Muscle of arm (tissue), 12 donors: ENCODE measurements around the gene GALNT17. TPM values are rescaled to one million over a fixed set of nuclear protein-coding genes. Genes with fewer than 3 reads are reported as not detected.

Source experiments
- DNase-seq: peaks from one replicate; pipeline ENCODE4 v3.0.0-alpha.2; 2013
- polyA plus RNA-seq, 12 donors: library from polyadenylated mRNA; unstranded; fragments of 120-200 nt; gene quantifications; one replicate each; pipeline ENCODE4 v1.2.1, GENCODE V29; 2013; ENCODE audit not compliant: insufficient read length in 12 of 12

GALNT17 gene
- polyA plus RNA-seq, 12 donors: 22.7 to 40.4 (median 33.6) TPM; not detected in 1

DNA sequence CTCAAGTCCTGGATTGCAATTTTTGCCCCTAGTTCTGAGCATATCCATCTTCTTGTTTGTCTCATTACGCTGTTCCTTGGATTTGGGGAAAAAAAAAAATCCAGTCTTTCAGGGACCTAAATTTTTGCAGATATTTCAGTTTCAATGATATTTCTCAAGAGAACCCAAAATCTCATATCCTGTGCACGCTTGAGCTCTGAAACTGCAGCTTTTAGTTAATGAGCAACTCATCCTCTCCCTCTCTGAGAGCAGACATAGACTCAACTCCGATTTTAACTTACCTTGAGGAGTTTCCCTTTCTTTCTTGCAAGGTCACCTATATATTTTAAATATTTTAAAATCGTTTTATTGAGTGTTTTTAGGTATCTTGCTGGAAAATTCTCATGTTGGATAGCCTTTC, 200.3 kb downstream of the GALNT17 start:
- no peak for DNase-seq

DNA sequence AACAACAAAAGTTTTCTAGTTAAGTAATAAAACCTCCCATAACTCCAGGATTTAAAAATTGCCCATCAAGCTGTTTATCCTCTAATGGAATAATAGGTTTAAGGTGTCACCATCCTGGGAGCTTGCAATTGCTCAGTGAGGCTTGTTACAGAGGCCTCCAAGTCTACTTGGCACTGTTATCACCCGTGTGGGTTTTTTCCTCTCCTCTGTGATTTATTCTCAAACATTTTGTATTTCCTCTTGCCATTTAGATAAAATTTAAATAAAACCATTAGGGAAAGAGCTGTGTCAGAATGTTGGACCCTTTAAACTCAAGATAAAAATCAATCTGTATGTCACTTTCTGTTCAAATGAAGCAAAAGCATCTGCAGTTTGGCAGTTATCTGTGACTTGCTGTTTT, 202.6 kb downstream of the GALNT17 start:
- DNase-seq: no peak

DNA sequence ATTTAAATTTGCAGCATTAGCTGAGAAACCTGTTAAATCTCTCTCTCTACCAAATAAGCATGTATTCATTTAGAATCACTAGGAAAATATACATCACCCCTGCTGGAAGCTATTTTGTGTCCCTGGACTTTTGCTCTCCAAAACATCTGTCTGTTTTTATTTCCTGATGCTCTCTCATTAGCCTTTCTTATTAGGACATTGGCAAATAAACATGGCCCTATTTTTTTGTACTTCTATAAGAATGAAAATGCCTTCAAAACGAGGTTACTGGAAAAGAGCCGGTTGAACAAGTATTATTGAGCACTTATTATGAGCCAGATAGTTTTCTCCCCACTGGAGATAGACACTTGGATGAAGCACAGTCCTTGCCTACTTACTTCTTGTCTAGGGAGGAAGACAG, 206.9 kb downstream of the GALNT17 start:
- DNase-seq: no peak

DNA sequence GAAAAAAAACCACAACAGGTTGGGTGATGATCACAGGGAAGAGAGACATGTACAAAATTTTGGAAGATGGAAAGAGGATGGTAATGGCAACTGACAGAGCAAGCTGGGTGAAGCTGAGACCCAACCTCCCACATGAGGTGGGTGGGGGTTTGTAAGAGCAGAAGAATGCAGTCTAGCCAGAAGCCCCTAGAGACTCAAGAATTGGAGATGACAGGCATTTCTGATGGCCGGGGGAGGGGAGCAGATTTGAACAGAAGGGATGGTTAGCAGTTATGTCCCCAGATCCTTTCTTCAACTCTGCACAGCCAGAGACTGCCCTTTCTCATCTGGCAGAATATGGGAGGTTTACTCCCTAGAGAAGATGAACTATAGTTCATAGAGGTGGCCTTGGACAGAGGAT, 208.0 kb downstream of the GALNT17 start:
- no peak for DNase-seq

DNA sequence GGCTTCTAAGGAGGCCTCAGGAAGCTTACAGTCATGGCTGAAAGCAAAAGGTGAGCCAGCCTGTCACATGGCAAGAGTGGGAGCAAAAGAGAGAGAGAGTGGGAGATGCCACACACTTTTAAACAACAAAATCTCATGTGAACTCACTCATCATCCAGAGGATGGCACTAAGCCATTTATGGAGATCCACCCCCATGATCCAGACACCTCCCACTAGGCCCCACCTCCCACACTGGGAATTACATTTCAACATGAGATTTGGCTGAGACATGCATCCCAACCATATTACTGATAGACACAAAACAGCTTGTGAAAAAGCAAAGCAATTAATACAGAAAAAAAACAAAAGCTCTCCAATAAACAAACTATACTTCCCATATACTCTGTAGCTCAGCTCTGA, 210.3 kb downstream of the GALNT17 start:
- DNase-seq: no peak

DNA sequence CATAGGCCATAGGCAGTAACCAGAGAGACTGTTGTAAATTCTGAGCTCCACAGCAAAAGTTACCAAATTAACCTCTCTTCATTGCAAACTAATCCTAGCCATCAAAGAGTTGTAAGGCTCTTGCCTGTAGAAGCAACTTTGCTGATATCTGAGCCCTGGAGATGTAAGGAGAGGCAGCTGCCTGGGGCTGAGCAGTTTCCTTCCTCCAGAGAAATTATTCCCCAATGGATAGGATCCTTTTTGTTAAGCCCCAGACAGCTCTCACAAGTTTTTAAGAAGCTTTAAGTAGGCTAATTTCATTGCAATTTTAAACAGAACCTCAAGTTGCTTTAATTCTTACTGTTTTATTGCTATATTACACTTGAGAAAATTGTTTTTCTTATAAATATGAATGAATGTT, 211.1 kb downstream of the GALNT17 start:
- no peak for DNase-seq

DNA sequence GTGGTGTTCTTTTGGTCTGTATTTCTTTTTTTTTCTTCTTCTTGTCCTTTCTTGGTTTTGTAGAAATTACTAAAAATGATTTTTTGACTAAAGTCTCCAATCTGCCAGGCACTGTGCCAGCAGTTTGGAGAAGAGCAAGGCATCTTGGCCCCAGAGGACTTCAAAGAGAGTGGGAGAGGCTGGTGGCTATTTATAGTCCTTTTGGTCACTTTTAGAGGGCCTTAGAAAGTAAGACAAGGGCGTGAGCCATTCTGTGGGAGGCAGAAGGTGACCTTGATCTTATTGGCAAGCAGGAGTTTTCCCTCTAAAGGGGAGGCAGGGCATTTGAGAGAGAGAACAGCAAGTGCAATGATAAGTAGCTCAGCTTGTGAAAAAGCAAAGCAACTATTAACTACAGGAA, 211.9 kb downstream of the GALNT17 start:
- no peak for DNase-seq

DNA sequence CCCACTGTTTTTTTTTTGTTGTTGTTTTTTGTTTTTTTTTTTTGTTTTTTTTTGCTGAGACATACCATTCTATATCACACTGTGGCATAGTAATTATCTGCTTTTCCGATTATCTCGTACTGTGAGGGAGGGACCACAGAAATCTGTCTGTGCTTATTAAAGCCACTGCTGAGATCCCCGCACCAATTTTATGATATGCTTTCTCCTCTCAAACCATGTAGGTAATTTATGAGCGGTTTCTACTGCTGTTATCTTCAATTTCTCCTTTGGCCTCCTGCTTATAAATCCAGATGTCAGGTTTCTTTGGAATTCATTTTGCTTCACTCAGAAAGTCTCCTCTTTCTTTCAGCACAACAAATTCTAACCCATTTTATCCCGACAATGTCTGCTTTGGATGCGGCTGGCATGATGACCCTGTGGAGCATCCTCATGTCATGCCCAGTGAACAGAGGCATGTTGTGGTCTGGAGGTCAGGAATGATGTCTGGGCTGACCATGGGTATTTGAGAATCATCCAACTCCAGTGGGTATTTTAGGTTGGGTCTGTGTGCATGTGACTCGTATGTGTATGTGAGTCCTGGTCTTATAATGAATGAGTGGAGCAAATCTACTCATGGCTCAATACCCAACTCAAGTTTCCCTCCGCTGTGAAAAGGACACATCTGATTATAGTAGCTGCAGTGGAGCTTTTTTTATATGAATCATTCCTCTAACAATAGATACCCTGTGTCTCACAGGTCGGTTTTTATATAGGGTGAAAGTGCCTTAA, 213.4 kb downstream of the GALNT17 start:
- DNase-seq: no peak

DNA sequence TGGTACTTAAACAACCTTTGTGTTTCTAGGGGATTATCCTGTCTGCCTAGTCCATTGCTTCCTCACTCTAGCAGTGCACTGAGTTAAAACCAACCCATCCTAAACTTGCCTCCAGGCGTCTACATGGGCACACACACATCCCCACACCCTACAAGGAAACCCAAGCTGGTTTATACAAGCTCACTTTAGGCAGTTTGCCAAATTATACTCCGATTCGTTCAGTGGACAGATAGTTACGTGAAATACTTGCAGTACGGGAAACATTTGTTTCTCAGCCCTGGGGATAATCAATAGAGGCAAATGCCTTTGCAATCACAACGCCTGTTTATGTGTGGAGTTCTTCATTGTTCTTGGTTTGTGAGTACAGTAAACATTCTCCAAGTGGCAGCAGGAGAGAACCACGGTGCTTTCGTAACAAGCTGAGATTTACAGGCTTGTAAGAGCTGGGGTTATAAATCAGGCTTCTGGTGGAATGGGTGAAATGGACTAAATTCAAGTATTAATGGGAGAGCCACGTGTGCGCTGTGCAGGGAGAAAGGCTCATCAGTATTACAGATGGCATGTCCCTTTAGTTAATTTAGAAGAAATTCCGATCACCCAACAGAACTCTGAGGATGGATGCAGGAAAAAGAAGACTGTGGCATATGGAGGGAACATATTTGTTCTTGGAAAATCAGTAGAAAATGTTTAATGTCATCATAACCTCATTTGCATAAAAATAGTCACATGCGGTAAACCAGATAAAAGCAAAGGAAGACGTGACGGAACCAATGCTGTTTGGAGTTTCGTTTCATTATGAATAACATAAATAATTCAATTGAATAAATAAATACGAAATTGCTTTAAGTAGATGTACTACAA, 217.1 kb downstream of the GALNT17 start:
- DNase-seq: no peak

DNA sequence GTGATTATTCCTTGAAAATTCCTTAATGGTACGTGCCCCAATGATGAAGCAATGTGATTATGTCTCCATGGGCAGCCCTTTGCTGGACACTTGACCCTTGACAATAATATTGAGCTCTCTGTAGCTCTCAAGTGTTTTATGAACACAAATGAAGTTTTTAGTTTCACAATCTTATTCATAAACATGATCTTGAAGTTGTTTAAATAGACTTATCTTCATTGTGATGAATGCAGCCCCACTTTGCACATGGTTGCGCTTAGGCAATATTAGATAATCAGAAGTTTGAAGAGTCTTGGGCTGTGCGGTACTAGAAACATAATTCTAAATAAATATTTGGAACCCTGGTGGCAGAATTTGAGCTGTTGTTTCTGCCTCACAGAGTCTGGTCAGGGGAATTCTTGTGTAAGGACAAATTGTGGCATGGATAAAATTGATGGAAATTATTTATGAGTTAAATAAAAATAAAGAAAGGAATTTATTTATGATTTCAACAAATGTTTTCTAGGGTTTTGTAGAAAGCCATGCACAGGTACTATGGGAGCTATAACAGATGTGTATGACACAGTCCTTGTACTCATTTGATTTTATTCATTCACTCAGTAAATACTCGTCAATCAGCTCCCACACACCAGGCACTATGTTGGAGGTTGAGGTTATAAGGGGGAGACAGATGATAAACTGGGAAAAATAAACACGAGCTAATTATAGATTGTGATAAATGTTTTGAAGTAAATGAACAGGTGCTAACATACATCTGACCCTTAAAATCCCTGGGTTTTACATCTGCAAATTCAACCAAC, 217.9 kb downstream of the GALNT17 start:
- no peak for DNase-seq

DNA sequence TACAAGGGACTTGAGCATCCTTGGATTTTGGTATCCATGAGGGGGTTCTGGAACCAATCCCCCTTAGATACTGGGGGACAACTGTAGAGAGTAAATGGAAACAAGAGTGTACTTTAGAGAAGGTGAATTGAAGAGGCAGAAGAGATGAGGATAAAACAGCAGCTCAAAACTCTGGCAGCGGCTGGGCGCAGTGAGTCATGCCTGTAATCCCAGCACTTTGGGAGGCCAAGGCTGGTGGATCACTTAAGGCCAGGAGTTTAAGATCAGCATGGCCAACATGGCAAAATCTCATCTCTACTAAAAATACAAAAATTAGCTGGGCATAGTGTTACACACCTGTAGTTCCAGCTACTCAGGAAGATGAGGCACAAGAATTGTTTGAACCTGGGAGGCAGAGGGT, 218.7 kb downstream of the GALNT17 start:
- DNase-seq: no peak

DNA sequence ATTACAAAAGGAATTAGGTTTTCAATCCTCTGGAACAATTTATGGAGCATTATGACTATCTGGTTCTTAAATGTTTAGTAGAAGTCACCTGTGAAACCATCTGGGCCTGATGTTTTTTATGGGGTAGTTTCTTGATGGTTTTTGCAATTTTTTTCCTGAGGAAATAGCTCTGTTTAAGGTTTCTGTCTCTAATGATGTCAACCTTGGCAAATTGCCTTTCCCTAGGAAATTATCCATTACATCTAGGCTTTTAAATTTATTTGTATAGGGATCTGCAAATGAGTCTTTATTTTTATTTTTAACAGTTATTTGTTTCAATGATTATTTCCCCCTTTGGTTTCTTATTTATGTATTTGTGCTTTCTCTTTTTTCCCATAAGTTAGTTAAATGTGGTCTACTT, 222.8 kb downstream of the GALNT17 start:
- DNase-seq: peak; percentile 66

DNA sequence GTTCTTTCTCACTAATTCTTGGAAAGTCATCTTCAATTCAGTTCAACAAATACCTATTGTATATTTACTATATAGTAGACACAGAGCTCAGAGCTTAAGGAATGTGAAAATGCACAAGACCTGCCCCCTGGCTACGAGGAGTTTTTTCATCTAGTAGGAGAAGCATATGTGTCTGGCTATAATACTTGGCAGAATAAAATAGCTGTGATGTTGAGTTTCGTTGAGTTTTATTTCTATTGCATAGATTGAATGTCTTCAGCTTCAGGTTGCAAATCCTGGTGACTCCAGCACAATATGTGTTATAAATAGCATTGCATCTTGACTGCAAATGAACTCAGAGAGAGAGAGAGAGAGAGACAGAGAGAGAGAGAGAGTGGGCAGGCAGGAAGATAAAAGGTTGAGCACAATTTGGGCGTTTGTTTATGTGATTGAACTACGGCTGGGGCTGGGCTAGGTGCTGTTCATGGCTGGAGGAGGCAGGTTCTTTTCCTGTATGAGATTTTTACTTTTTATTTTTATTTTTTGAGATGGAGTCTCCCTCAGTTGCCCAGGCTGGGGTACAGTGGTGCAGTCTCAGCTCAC, 229.6 kb downstream of the GALNT17 start:
- no peak for DNase-seq

DNA sequence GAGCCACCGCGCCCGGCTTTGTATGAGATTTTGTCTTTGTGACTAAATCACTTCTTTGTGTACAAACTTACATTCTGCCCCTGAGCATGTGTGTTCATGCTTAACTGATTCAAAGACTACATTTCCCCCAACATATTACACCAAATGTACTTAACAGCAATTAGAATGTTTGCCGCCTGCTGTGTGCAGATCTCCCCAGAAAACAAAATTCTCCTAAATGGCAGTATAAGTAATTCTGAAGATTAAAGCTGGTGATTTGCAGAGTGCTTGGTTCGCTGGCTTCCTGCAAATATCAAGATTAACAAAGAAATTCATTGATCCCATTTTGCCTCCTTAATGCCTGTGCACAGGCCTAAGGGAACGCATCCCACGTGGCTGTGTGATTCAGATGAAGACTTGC, 230.3 kb downstream of the GALNT17 start:
- DNase-seq: no peak

DNA sequence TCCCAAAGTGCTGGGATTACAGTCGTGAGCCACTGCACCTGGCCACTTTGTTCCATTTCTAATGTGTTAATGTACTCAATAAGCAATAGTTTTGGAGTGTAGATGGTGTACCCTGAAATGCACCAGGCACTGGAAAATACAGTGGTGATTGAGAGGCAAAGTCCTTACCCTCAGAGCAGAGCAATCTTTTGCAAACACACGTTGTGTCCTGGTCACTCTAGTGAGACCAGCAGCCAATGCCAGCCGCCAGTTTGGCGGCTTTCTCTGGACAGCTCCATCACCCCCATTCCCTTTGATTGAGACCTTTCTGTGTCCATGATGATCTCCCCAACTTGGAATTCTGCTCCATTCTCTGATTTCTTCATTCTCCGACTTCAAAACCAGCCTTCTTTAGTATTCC, 231.3 kb downstream of the GALNT17 start:
- DNase-seq: no peak

DNA sequence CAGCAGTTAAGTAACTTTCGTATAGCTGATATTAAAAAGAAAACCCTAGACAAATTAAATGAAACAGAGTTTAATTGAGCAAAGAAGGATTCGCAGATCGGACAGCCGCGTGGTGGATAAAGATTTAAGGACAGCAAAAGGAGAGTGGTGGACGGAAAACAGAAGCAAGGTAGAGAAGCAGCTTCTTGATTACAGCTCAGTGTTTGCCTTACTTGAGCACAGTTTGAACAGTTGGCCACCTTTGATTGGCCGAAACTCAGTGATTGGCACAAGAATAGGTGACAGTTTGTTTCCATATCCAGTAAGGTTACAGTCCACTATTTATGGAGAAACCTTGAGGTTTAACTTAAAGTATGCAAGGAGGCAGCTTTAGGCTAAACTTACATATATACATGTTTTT, 231.7 kb downstream of the GALNT17 start:
- DNase-seq: no peak

DNA sequence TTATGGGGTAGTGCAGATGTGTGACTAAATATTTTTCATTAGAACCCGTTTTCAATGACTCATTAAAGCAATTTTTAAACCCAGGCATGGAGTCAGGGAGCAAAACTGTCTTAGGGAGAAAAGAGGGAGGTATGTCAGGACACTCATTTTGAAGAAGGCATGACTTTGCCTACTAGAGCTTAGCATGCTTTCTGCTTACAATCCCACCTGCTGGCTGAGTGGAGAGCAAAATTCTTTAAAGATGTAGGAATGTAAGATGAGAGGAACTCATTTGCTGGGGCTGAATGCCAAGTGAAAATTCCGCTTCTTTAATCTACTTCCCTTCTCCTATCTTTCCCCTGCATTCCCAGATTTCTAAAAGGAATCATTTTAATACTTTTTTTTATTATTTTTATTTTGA, 232.6 kb downstream of the GALNT17 start:
- DNase-seq: no peak

DNA sequence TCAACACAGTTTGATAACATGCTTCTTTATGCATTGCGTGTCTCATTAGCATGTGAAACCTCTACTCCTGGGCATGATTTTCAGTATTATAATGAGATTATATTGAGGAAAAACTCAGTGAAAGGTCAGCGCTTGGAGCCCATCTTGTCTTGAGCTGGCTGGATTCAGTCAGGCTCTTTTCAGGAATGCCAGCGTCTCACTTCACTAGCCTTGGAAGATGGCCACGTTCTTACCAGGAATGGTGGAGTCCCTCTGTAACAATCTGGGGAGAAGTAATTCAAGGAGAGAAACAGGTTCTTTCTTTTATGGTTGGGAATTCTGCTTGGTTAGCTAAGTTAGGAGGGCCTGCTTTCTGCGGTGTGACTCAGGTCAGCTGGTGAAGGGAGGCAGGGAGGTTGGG, 241.0 kb downstream of the GALNT17 start:
- DNase-seq: no peak

DNA sequence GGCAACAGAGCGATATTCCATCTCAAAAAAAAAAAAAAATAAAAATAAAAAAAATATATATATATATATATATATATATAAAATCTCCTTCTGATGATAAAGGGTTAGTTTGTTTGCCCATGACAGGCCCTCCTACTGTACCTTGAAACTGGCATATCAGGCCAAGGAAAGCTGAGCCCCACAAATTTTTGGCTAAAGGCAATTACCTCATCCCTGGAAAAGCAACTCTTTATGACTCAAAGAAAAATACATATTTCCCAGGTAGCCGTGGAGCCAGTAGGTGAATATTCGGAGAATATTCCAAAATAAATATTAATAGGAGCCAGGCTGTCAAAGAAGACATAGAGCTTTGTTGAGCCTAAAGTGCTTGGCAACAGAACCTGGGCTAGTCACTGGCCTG, 245.1 kb downstream of the GALNT17 start:
- no peak for DNase-seq

DNA sequence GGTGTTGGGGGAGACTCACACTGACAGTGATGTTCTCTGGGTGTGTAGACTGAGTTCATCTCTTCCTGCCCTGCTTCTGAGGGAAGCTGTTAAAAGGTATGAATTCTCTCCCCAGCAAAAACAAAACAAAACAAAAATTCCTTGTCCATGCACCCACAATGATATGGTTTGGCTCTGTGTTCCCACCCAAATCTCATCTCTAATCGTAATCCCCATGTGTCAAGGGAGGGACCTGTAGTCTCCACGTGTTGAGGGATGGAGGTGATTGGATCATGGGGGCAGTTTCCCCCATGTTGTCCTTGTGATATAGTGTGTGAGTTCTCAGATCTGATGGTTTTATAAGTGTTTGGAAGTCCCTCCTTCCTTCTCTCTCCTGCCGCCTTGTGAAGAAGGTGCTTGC, 245.5 kb downstream of the GALNT17 start:
- DNase-seq: no peak

DNA sequence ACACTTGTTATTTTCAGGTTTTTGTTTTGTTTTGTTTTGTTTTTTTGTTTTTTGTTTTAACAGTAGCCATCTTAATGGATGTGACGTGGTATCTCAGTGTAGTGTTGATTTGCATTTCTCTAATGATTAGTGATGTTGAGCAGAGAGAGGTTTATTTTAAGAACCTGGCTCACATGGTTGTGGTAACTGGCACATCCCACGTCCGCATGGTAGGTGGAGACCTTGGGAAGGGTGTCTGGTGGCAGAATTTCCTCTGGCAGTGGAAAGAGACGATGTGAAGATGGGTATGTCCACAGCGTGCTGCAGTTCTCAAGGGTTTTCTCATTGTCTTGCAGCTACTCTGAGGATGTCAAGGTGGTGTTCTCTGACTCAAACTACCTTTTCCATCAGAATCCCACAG, 252.2 kb downstream of the GALNT17 start:
- DNase-seq: no peak

DNA sequence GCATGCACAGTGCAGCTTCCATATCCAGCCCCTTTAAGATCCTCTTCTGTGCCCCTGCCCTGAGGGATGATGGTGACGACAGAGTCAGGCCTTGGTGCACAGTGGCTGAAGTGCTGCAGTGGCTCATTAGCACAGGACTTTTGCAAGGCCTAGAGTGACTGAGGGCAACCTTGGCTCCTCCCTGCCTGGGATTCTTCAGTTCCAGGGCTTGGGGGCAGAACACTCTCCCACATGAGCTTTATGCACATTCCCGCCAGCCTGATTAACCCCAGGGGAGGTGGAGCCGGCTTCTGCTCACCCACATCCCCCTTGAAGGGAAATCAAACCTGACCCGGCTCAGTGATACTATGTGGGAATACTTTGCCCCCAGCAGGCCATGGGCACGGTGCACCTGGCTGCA, 253.4 kb downstream of the GALNT17 start:
- no peak for DNase-seq
